ENCODE measurements around the gene TCN2. TPM values are rescaled to one million over a fixed set of nuclear protein-coding genes. Genes with fewer than 3 reads are reported as not detected.
"Not testable (repeated sequence)": the region's sequence is repeated elsewhere in the genome, so short reads cannot be mapped to it uniquely, and the experiment has no call there.

The TCN2 gene
- total RNA-seq, 1 experiment from 2014 or later, result 26.6 TPM

DNA sequence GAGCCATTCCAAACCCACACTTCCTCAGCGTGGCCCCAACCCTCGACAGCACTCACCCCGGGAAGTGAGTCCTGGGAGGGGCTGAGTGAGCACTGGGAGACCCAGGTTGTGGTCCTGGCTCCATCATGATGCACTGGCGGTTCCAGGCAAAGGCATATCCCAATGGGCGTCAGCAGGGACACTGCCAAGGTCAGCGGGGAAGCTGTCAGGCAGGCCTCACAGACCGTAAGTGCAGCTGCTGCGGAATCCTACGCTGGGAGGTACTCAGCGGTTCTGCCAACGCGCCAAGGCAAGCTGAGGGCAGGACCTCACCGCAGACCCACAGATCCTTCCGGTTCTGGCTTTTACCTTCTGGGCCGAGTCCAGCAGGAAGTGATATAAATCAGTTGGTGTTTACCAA, 31.1 kb upstream of the TCN2 start:
- DNase-seq (ENCODE audit: low read depth), result peak; percentile 14

DNA sequence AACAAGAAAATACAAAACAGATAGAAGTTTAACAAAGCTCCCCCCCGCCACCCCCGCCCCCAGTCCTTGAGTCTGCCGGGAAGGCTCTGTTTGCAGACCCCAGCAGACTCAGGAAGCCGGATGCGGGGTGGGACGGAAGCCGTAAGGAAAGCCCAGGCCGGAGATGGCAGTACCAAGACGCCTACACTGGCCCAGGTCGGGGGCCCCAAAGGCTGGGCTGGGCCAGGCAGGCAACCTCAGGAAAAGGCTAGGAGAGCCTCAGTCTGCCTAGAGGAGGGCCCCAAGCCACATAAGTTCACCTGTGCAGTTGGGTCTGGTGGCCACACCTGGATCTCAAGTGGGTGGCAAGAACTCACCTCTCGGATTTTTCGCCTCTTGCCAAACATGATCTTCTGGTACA, 28.5 kb upstream of the TCN2 start:
- DNase-seq (ENCODE audit: low read depth), result no peak

DNA sequence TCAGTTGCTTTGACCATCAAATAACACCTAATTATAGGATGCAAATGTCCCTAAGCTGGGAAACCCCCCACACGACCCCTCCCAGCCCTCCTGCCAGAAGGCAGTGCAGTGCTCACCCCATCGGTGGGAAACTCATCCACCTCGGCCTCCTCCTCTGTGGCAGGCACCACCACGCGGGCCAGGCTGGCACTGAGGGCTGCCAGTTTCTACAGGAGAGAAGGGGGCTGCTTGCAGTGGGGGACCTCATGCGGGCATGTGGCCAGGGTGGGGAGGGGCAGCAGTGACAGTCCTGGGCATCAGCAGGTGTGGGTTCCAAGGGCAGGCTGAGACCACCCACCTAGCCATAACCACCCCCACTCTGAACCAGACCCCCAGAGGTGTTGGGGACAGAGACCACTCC, 26.1 kb upstream of the TCN2 start:
- no peak for DNase-seq (ENCODE audit: low read depth)

- DNase-seq (ENCODE audit: low read depth), result no peak
Observed at GRCh38 chr22:30582051-30582450, 24.9 kb upstream of the TCN2 start.

DNA sequence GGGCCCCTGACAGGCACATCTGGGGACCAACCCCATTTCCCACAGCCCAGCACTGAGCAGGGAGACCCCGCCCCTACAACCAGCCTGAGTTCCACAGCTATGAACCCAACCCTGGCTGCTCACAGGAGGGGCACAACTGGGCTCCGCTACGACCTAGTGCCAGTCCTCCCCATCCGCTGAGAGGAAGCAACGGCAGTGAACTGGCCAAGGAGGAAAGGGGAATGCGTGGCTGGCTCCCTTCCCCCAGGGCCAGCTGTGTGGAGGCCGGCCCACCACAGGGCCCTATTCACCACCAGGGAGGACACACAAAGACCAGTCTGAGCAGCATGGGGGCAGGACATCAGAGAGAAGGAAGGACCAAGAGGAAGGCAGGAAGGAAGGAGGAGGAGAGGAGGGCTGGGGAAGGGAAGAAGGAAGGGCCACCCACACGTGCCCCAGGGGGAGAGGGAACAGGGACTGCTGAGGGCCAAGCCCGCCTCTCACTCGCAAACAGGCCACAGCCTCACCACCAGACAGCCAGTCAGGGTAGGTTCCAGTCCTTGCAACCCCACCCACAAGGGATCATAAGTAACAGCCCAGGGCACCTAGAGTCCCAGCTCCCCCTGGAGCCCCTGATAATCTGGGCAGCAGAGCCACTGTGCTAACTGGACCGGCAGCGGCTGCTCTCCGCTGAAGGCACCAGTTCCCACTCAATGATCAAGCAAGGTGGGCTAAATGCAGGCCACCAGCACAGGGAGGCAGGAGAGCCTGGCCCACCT, 24.0 kb upstream of the TCN2 start:
- DNase-seq (ENCODE audit: low read depth), result no peak

DNA sequence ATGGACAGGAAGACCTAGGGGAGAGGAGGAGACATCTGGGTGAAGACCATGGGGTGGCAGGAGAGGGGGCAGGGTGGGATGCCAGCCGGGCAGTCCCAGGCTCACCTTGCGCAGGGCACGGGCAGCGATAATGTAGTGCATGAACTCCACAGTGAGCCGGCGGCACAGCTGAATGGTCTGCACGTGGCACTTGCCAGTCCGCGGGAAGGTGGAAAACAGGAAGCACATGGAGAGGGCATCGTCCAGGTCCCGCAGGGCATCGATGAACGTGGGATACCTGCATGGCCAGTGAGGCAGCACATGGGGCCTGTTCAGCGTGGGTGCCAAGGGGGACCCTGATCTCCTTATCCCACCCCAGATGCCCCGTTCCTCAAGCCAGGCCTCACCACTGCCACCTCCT, 22.5 kb upstream of the TCN2 start:
- DNase-seq (ENCODE audit: low read depth), result no peak

DNA sequence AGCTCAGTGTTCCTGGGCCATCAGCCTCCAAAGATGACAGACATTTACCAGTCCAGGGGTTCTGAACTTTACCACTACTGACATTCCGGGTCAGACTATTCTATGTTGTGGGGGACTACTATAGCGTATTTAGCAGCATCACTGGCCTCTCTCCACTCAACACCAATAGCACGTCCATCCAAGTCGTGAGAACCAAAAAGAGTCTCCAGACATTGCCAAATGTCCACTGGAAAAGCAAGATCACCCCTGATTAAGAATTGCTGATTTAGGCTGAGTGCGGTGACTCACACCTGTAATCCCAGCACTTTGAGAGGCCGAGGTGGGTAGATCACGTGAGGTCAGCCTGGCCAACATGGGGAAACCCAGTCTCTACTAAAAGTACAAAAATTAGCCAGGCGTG, 20.6 kb upstream of the TCN2 start:
- DNase-seq (ENCODE audit: low read depth), result no peak

- peak; percentile 19 for DNase-seq (ENCODE audit: low read depth)
Observed at GRCh38 chr22:30591191-30591587, 15.8 kb upstream of the TCN2 start.

DNA sequence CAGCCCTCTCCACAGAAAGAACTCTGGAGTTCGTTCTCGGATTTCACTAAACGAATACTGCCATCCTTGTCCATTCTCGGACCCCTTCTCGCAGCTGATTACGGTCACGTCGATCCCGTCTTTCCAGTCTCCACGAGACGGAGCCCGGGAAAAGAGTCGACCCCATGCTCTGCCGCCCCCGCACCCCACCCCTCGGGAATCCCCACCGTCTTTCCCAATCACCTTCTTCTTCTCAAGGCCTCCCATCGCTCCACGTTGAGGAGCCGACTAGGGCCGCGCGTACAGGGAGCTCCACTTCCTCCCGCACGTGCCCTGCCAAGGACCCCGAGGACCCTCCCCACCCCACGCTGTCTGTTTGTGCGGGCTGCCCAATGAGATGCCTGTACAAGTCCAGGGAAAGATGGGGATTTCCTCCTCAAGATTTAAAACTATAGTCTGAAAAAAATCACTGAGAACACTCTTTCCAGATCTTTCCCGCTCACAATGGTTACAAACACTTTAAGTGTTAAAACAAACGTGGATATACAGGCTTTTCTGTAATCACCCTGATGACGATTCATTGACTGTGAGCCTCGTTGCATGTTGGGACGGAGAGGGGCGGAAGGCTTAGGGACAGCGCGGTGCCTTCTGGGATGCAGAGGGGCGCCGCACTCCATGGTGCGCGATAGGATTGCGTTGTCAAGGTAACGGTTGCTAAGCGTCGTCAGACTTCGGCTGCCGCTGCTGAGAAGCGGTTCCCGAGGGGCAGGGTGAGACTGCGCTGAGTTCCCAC, 15.2 kb upstream of the TCN2 start, which contains the start of gene PES1:
Gene PES1, minus strand, starts transcription at position 323 of the 772 bp plus-strand sequence. Its CDS starts 77 bp downstream, at position 246.
- DNase-seq (ENCODE audit: low read depth), result peak; percentile 99

- not testable (repeated sequence) for DNase-seq (ENCODE audit: low read depth)
Observed at GRCh38 chr22:30592360-30592713, 14.6 kb upstream of the TCN2 start.

- DNase-seq (ENCODE audit: low read depth), result no peak
Observed at GRCh38 chr22:30596199-30596598, 10.8 kb upstream of the TCN2 start.

- DNase-seq (ENCODE audit: low read depth), result no peak
Observed at GRCh38 chr22:30596886-30597285, 10.1 kb upstream of the TCN2 start.

GRCh38 chr22:30598986-30599385, 8.0 kb upstream of the TCN2 start:
- no peak for DNase-seq (ENCODE audit: low read depth)

DNA sequence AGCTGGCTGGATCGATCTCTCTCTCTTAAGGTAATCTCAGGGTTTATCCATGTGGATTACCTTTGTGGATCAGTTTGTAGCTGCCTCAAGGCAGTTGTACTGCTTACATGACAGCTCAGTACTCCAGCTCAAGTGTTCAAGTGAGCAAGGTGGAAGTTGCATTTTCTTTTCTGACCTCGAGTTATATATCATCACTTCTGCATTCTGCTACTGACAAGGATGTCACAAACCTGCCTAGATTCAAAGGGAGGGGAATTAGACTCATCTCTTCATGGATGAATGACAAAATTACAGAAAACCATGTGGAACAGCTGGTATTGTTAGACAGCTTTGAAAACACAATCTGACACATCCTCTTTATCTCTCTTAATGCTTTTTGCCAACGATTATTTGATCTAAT, 6.1 kb upstream of the TCN2 start:
- no peak for DNase-seq (ENCODE audit: low read depth)

DNA sequence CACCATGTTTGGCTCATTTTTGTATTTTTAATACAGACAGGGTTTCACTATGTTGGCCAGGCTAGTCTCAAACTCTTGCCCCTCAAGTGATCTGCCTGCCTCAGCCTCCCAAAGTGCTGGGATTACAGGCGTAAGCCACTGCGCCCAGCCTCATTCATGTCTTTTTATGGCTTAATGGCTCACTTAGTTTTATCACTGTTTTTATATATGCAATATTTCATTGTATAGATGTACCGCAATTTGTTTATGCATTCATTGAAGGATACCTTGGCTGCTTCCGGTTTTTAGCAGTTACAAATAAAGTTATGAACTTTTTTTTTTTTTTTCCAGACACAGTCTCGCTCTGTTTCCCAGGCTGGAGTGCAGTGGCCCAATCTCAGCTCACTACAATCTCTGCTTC, 5.5 kb upstream of the TCN2 start:
- no peak for DNase-seq (ENCODE audit: low read depth)

- DNase-seq (ENCODE audit: low read depth), result peak; percentile 30
Observed at GRCh38 chr22:30602049-30602448, 4.9 kb upstream of the TCN2 start.

DNA sequence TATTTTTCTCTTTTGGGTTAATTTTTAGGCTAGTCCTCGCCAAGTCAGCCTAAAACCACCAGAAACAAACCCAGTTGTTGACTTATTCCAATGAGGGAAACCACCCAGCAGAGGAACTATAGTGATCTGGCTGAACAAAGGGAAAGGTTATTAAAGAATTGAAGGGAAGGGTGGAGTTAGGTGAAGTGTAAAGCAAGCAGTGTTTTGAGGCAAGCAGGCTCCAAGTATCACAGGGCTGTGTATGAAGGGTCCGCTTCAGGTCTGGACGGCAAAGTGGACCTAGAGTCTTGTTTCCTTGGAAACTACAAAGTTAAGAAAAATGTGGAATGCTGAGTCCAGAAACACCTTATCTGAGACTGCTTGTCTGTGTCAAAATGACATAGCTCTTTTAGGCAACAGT, 3.2 kb upstream of the TCN2 start:
- DNase-seq (ENCODE audit: low read depth), result no peak

GRCh38 chr22:30604723-30605122, 2.3 kb upstream of the TCN2 start:
- no peak for DNase-seq (ENCODE audit: low read depth)

GRCh38 chr22:30605449-30606110, 1.4 kb upstream of the TCN2 start:
- DNase-seq (ENCODE audit: low read depth), result peak; percentile 55

- no peak for DNase-seq (ENCODE audit: low read depth)
Observed at GRCh38 chr22:30607300-30607930, 441 bp downstream of the TCN2 start.

GRCh38 chr22:30607939-30608338, 965 bp downstream of the TCN2 start:
- no peak for DNase-seq (ENCODE audit: low read depth)

Data from LHCN-M2 (cell line).